ENCODE results near the gene ACAP2. TPM values are rescaled to one million over a fixed set of nuclear protein-coding genes. Genes with fewer than 3 reads are reported as not detected.

The ACAP2 gene
- total and polyA plus RNA-seq, 2 experiments from 2014 or later = 45.6 to 104 TPM

DNA sequence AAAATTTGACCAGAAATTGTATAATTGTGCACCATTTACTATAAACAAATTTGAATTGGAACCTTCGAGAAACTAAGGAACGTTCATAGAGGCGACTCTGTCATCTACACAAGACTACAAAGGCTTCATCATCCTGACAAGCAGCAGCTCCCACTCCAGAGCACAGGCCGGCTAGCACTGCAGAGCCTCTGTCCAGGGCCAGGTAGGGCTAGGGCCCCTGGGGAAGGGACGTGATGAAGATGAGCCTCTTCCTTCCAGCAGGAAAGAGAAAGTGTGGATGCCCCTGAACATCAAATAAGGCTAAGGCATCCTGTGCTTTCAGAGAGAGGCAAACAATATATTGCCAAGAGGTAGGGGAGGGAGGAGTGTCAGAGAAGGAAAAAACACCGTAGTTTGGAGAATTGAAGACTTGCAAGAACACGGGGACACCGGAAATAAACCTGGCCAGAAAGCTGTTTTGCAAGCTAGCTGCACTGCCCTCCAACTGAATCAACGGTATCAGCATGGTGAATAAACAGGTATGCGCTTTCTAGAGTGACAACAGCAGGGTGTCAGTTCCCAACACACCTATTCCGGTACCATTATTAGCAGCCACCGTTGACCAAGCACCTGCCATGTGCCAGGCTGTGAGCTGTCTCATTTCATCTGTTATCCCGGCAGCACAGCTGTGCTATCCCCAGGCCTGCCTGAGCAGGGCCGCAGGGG, 184.2 kb downstream of the ACAP2 start:
- Histone ChIP-seq H3K27me3 (ENCODE audit: insufficient read depth) (no peaks in the 10 kb centered on the region), H3K4me3 (peak overlapping the region; percentile 92), H3K4me2 (peak overlapping the region; percentile 86), H3K36me3 (ENCODE audit: insufficient read depth) (no peaks in the 10 kb centered on the region), H3K9me2 (ENCODE audit: insufficient read depth) (no peaks in the 10 kb centered on the region), H3K27ac (ENCODE audit: low read depth) (no peak overlapping the region), H3K79me2 (replicated peaks; ENCODE audit: insufficient read depth) (peaks cover 79% of the 10 kb centered on the region), H3F3A (replicated peaks; ENCODE audit: low read depth) (peaks cover 21% of the 10 kb centered on the region; the same call in 1 of the 2 replicates), H3K4me1 (ENCODE audit: insufficient read depth) (peaks cover 23% of the 10 kb centered on the region), H2AFZ (no peak overlapping the region), H4K20me1 (replicated peaks; ENCODE audit: insufficient read depth) (peaks cover 31% of the 10 kb centered on the region)
- H3K9me3 Mint-ChIP-seq = no peaks in the 10 kb centered on the region
- DNase-seq (ENCODE audit: low spot score) (no peak), ATAC-seq (peak; percentile 14)
- H3K4me1 Mint-ChIP-seq = peaks cover 52% of the 10 kb centered on the region
- H3K4me3 Mint-ChIP-seq = peak overlapping the region; percentile 40
- H3K36me3 Mint-ChIP-seq (ENCODE audit: low read depth) = no peaks in the 10 kb centered on the region
- TF ChIP-seq, protein P1, sequence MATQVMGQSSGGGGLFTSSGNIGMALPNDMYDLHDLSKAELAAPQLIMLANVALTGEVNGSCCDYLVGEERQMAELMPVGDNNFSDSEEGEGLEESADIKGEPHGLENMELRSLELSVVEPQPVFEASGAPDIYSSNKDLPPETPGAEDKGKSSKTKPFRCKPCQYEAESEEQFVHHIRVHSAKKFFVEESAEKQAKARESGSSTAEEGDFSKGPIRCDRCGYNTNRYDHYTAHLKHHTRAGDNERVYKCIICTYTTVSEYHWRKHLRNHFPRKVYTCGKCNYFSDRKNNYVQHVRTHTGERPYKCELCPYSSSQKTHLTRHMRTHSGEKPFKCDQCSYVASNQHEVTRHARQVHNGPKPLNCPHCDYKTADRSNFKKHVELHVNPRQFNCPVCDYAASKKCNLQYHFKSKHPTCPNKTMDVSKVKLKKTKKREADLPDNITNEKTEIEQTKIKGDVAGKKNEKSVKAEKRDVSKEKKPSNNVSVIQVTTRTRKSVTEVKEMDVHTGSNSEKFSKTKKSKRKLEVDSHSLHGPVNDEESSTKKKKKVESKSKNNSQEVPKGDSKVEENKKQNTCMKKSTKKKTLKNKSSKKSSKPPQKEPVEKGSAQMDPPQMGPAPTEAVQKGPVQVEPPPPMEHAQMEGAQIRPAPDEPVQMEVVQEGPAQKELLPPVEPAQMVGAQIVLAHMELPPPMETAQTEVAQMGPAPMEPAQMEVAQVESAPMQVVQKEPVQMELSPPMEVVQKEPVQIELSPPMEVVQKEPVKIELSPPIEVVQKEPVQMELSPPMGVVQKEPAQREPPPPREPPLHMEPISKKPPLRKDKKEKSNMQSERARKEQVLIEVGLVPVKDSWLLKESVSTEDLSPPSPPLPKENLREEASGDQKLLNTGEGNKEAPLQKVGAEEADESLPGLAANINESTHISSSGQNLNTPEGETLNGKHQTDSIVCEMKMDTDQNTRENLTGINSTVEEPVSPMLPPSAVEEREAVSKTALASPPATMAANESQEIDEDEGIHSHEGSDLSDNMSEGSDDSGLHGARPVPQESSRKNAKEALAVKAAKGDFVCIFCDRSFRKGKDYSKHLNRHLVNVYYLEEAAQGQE (IDR thresholded peaks at IDR 0.05; ENCODE audit: unreplicated experiment) = no peak
- TF ChIP-seq EZH2phosphoT487 (IDR thresholded peaks at IDR 0.05; ENCODE audit: unreplicated experiment) = no peak
- TF ChIP-seq, protein P2, sequence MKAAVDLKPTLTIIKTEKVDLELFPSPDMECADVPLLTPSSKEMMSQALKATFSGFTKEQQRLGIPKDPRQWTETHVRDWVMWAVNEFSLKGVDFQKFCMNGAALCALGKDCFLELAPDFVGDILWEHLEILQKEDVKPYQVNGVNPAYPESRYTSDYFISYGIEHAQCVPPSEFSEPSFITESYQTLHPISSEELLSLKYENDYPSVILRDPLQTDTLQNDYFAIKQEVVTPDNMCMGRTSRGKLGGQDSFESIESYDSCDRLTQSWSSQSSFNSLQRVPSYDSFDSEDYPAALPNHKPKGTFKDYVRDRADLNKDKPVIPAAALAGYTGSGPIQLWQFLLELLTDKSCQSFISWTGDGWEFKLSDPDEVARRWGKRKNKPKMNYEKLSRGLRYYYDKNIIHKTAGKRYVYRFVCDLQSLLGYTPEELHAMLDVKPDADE (IDR thresholded peaks at IDR 0.05) = no peak
- no peak for TF ChIP-seq ZNF331 (CRISPR knock-in tag; IDR thresholded peaks at IDR 0.05; ENCODE audit: low read depth)
- TF ChIP-seq POLR2AphosphoS5 (IDR thresholded peaks at IDR 0.05; ENCODE audit: low read depth) = no peak
- TF ChIP-seq STAT1 (IDR thresholded peaks at IDR 0.05; ENCODE audit: unreplicated experiment) = no peak
- TF ChIP-seq NANOG (IDR thresholded peaks at IDR 0.05; ENCODE audit: borderline replicate concordance) = no peak
- TF ChIP-seq, protein P3, sequence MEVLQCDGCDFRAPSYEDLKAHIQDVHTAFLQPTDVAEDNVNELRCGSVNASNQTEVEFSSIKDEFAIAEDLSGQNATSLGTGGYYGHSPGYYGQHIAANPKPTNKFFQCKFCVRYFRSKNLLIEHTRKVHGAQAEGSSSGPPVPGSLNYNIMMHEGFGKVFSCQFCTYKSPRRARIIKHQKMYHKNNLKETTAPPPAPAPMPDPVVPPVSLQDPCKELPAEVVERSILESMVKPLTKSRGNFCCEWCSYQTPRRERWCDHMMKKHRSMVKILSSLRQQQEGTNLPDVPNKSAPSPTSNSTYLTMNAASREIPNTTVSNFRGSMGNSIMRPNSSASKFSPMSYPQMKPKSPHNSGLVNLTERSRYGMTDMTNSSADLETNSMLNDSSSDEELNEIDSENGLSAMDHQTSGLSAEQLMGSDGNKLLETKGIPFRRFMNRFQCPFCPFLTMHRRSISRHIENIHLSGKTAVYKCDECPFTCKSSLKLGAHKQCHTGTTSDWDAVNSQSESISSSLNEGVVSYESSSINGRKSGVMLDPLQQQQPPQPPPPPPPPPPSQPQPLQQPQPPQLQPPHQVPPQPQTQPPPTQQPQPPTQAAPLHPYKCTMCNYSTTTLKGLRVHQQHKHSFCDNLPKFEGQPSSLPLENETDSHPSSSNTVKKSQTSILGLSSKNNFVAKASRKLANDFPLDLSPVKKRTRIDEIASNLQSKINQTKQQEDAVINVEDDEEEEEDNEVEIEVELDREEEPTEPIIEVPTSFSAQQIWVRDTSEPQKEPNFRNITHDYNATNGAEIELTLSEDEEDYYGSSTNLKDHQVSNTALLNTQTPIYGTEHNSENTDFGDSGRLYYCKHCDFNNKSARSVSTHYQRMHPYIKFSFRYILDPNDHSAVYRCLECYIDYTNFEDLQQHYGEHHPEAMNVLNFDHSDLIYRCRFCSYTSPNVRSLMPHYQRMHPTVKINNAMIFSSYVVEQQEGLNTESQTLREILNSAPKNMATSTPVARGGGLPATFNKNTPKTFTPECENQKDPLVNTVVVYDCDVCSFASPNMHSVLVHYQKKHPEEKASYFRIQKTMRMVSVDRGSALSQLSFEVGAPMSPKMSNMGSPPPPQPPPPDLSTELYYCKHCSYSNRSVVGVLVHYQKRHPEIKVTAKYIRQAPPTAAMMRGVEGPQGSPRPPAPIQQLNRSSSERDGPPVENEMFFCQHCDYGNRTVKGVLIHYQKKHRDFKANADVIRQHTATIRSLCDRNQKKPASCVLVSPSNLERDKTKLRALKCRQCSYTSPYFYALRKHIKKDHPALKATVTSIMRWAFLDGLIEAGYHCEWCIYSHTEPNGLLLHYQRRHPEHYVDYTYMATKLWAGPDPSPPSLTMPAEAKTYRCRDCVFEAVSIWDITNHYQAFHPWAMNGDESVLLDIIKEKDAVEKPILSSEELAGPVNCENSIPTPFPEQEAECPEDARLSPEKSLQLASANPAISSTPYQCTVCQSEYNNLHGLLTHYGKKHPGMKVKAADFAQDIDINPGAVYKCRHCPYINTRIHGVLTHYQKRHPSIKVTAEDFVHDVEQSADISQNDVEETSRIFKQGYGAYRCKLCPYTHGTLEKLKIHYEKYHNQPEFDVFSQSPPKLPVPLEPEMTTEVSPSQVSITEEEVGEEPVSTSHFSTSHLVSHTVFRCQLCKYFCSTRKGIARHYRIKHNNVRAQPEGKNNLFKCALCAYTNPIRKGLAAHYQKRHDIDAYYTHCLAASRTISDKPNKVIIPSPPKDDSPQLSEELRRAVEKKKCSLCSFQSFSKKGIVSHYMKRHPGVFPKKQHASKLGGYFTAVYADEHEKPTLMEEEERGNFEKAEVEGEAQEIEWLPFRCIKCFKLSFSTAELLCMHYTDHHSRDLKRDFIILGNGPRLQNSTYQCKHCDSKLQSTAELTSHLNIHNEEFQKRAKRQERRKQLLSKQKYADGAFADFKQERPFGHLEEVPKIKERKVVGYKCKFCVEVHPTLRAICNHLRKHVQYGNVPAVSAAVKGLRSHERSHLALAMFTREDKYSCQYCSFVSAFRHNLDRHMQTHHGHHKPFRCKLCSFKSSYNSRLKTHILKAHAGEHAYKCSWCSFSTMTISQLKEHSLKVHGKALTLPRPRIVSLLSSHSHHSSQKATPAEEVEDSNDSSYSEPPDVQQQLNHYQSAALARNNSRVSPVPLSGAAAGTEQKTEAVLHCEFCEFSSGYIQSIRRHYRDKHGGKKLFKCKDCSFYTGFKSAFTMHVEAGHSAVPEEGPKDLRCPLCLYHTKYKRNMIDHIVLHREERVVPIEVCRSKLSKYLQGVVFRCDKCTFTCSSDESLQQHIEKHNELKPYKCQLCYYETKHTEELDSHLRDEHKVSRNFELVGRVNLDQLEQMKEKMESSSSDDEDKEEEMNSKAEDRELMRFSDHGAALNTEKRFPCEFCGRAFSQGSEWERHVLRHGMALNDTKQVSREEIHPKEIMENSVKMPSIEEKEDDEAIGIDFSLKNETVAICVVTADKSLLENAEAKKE (CRISPR knock-in tag; IDR thresholded peaks at IDR 0.05) = no peak
- no peak for TF ChIP-seq JUNB (IDR thresholded peaks at IDR 0.05; ENCODE audit: unreplicated experiment)
- peaks cover 11% of the 10 kb centered on the region for H3K27me3 Mint-ChIP-seq (ENCODE audit: insufficient read depth, low read depth, poor library complexity)
- H3K27ac Mint-ChIP-seq = no peak overlapping the region
